ENCODE results near the gene BID. TPM values are rescaled to one million over a fixed set of nuclear protein-coding genes. Genes with fewer than 3 reads are reported as not detected.
A peak's percentile ranks its signal among the peaks of the same experiment; 100 is the strongest.

Gene BID
- total RNA-seq, 2 experiments from 2014 or later = 59.9 to 60.3 TPM

GRCh38 chr22:17792299-17792698 is 18.0 kb upstream of the BID start:
- ChIA-PET CTCF (ENCODE audit: unreplicated experiment) (no interaction called here), POLR2A (no interaction called here)
- no peaks in the 10 kb centered on the region for H3K9me2 ChIP-seq (ENCODE audit: insufficient read depth, low read length)
- no peak overlapping the region for H3K4me2 ChIP-seq (ENCODE audit: low read length)
- no TSS peak for BruUV-seq (replicated peaks)
- no peak overlapping the region for H3K4me3 ChIP-seq (ENCODE audit: low read depth, low read length, poor library complexity, severe bottlenecking)
- H3K27ac ChIP-seq (ENCODE audit: low read depth, low read length, poor library complexity, severe bottlenecking) = no peak overlapping the region
- no peaks in the 10 kb centered on the region for H3K9me3 ChIP-seq (ENCODE audit: low read length)
- no peak overlapping the region for H2AFZ ChIP-seq (ENCODE audit: low read length)
- TF ChIP-seq CTCF (conservative IDR thresholded peaks at IDR 0.05; ENCODE audit: low read length) = peak; percentile 51
- TF ChIP-seq EZH2phosphoT487 (IDR thresholded peaks at IDR 0.05; ENCODE audit: borderline replicate concordance, low read depth, low read length) = no peak
- H3K79me2 ChIP-seq (ENCODE audit: insufficient read depth, low read depth, low read length) = peaks cover 3% of the 10 kb centered on the region; the same call in 1 of the 2 replicates
- intact Hi-C loops (cut with micrococcal nuclease; ENCODE audit: unreplicated experiment) = loop anchor here (10.0 kb wide), 1 partner anchor 213 kb away; no protein-coding TSS in a partner anchor
- H3K4me1 ChIP-seq (ENCODE audit: insufficient read depth, low read length, poor library complexity, severe bottlenecking) = peaks cover 34% of the 10 kb centered on the region
- no peaks in the 10 kb centered on the region for H4K20me1 ChIP-seq (ENCODE audit: insufficient read depth, low read length)
- H3K36me3 ChIP-seq (ENCODE audit: insufficient read depth, low read length) = peaks cover 76% of the 10 kb centered on the region
- no peak for DNase-seq (ENCODE audit: low spot score)

DNA sequence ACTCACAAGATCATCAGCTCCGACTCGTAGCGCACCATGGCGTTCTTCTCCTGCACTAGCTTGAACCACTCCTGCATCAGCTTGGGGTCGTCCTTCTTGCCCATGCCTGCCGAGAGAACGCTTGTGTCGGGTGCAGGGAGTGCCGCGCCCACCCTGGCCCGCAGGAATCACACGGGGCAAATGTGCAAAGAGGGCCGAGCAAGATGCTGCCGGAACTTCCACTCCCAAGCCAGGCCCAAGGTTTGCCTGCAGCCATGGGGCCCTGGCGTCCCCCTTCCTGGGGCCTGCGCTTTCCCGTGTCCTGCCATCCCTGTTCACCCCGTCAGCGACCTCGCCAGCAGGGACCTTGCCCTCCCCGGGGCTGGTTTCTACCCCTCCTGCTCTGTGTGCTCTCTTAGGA is 16.9 kb upstream of the BID start:
- TF ChIP-seq CTCF (conservative IDR thresholded peaks at IDR 0.05; ENCODE audit: low read length) = no peak
- TF ChIP-seq EZH2phosphoT487 (IDR thresholded peaks at IDR 0.05; ENCODE audit: borderline replicate concordance, low read depth, low read length) = no peak
- H3K79me2 ChIP-seq (ENCODE audit: insufficient read depth, low read depth, low read length) = no peaks in the 10 kb centered on the region
- H3K4me2 ChIP-seq (ENCODE audit: low read length) = no peak overlapping the region
- no peaks in the 10 kb centered on the region for H3K9me3 ChIP-seq (ENCODE audit: low read length)
- BruUV-seq (replicated peaks) = no TSS peak
- H3K27ac ChIP-seq (ENCODE audit: low read depth, low read length, poor library complexity, severe bottlenecking) = no peak overlapping the region
- intact Hi-C loops (cut with micrococcal nuclease; ENCODE audit: unreplicated experiment) = loop anchor here (10.0 kb wide), 1 partner anchor 214 kb away; no protein-coding TSS in a partner anchor
- H3K36me3 ChIP-seq (ENCODE audit: insufficient read depth, low read length) = peaks cover 70% of the 10 kb centered on the region
- peaks cover 31% of the 10 kb centered on the region for H3K4me1 ChIP-seq (ENCODE audit: insufficient read depth, low read length, poor library complexity, severe bottlenecking)
- no peak for DNase-seq (ENCODE audit: low spot score)
- no peak overlapping the region for H3K4me3 ChIP-seq (ENCODE audit: low read depth, low read length, poor library complexity, severe bottlenecking)
- CTCF ChIA-PET (ENCODE audit: unreplicated experiment) = no interaction called here
- H4K20me1 ChIP-seq (ENCODE audit: insufficient read depth, low read length) = no peaks in the 10 kb centered on the region
- no peak overlapping the region for H2AFZ ChIP-seq (ENCODE audit: low read length)
- no peaks in the 10 kb centered on the region for H3K9me2 ChIP-seq (ENCODE audit: insufficient read depth, low read length)
- POLR2A ChIA-PET = no interaction called here

GRCh38 chr22:17789379-17790200 is 15.3 kb upstream of the BID start:
- H2AFZ ChIP-seq (ENCODE audit: low read length) = no peak overlapping the region
- POLR2A ChIA-PET = interaction anchor here (1.1 kb wide), 1 partner anchor 10 kb away, joined by 3 read pairs; no protein-coding TSS in a partner anchor

More at GRCh38 chr22:17789379-17790200, 15.3 kb upstream of the BID start:
- no TSS peak for BruUV-seq (replicated peaks)
- CTCF ChIA-PET (ENCODE audit: unreplicated experiment) = no interaction called here
- peaks cover 65% of the 10 kb centered on the region for H3K36me3 ChIP-seq (ENCODE audit: insufficient read depth, low read length)
- H3K4me1 ChIP-seq (ENCODE audit: insufficient read depth, low read length, poor library complexity, severe bottlenecking) = peaks cover 15% of the 10 kb centered on the region
- H3K9me3 ChIP-seq (ENCODE audit: low read length) = no peaks in the 10 kb centered on the region
- H4K20me1 ChIP-seq (ENCODE audit: insufficient read depth, low read length) = no peaks in the 10 kb centered on the region
- H3K79me2 ChIP-seq (ENCODE audit: insufficient read depth, low read depth, low read length) = no peaks in the 10 kb centered on the region
- no peak for TF ChIP-seq EZH2phosphoT487 (IDR thresholded peaks at IDR 0.05; ENCODE audit: borderline replicate concordance, low read depth, low read length)
- TF ChIP-seq CTCF (conservative IDR thresholded peaks at IDR 0.05; ENCODE audit: low read length) = no peak
- H3K27ac ChIP-seq (ENCODE audit: low read depth, low read length, poor library complexity, severe bottlenecking) = no peak overlapping the region
- H3K9me2 ChIP-seq (ENCODE audit: insufficient read depth, low read length) = no peaks in the 10 kb centered on the region
- no peak overlapping the region for H3K4me2 ChIP-seq (ENCODE audit: low read length)
- H3K4me3 ChIP-seq (ENCODE audit: low read depth, low read length, poor library complexity, severe bottlenecking) = no peak overlapping the region
- no peak for DNase-seq (ENCODE audit: low spot score)
- intact Hi-C loops (cut with micrococcal nuclease; ENCODE audit: unreplicated experiment) = loop anchor here (10.0 kb wide), 1 partner anchor 215 kb away; no protein-coding TSS in a partner anchor

All from OCI-LY7 (cell line).